Activated naive CD4-positive, alpha-beta T cell treated with anti-CD3 and anti-CD28 coated beads for 36 hours (primary cell): ENCODE data around the gene KCNMA1. TPM values are rescaled to one million over a fixed set of nuclear protein-coding genes. Genes with fewer than 3 reads are reported as not detected.

Source experiments
- CTCF ChIA-PET: fragments of 350-600 bp; sonication (Branson Sonifier 250); formaldehyde crosslinking; loops from one replicate; lab custom pipeline; 2021; ENCODE audit warnings: antibody characterized with exemption; lab: Charles Lee
- DNase-seq: peaks from one replicate; pipeline ENCODE4 v3.0.0-alpha.2; 2020
- H3K27ac Mint-ChIP-seq: one replicate; pipeline ENCODE4 v1.8.0; 2021; ENCODE audit warnings: mild to moderate bottlenecking, mixed read lengths
- H3K27me3 Mint-ChIP-seq: one replicate; pipeline ENCODE4 v1.8.0; 2021; ENCODE audit warnings: low read depth, mixed read lengths
- H3K36me3 Mint-ChIP-seq: one replicate; pipeline ENCODE4 v1.8.0; 2021; ENCODE audit warnings: low read depth, mixed read lengths
- H3K4me1 Mint-ChIP-seq: one replicate; pipeline ENCODE4 v1.8.0; 2021; ENCODE audit warnings: low read depth, mixed read lengths
- H3K4me3 Mint-ChIP-seq: one replicate; pipeline ENCODE4 v1.8.0; 2021; ENCODE audit warnings: mild to moderate bottlenecking, moderate library complexity, mixed read lengths
- H3K9me3 Mint-ChIP-seq: one replicate; pipeline ENCODE4 v1.8.0; 2021; ENCODE audit warnings: mixed read lengths
- intact Hi-C: fragments of 100-400 bp; cut with micrococcal nuclease; formaldehyde crosslinking; loops from one replicate; pipeline ENCODE4 v1.15.1; 2023
- total RNA-seq, 2 experiments: library from RNA; stranded (reverse); gene quantifications; one replicate each; pipeline ENCODE4 v1.2.3, GENCODE V29; 2021

KCNMA1 gene
- total RNA-seq, 2 experiments from 2014 or later, result not detected

DNA sequence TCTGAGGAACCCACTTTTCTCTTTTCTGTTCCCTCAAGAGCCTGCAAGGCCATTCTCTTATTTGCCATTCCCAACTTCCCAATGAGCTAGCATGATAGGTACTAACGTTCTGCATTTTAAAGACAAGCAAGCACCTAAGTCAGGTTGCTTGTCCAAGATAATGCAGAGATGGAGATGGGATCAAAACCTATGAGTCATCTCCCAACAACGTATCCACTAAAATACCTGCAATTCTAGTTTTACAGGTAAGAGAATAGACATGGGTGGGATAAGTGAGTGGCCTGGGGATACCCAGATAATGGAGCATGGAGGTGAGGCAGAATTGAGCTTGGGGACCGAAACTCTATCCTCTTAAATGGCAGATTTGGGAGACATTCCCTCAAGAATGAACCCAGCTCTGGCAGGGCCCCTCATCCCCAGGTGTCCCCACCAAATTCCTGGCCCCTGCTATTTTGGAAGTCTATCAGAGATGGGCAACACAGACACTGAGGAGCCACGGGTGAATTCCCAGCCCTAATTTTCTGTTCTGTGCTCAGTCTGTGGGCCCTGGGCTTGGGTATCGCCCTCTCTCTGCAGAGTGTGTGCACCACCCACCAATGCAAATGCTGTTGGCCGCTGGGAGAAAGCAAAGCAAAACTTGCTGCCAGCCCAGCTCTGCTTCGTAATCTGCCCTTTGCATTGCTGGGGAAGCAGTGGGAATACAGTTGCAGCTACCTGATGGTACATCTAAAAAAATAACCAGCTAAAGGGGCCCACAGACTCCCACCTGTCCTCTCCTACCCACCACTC is 98.3 kb downstream of the KCNMA1 start:
- Mint-ChIP-seq H3K9me3 (peaks cover 4% of the 10 kb centered on the region), H3K4me3 (no peak overlapping the region), H3K27ac (no peak overlapping the region), H3K36me3 (no peaks in the 10 kb centered on the region), H3K27me3 (no peaks in the 10 kb centered on the region), H3K4me1 (no peaks in the 10 kb centered on the region)
- intact Hi-C loops, result no loop called here
- CTCF ChIA-PET, result no interaction called here
- no peak for DNase-seq

DNA sequence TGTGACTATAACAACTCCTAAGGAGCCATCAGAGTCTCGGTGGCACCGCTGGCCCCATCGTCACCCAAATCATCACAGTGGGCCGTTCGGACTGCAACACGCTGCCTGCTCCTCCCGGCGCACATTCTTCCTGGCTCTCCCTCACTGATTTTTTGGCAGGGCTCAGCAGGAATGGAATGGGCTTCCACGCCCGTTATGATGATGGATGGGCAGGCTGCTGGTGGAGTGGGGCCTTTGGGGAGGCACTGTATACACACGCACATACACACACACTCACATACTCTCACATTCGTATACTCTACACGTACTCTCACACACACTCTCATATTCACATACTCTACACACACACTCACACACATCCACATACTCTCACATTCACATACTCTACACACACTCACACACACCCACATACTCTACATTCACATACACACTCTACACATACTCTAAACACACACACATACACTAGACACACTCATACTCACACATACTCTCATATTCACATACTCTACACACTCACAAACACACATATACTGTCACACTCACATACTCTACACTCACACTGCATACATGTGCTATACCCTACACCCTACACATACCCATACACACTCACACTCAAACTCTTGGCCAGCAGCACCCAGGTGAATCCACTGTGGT is 99.8 kb downstream of the KCNMA1 start:
- H3K4me3 Mint-ChIP-seq, result no peak overlapping the region
- H3K36me3 Mint-ChIP-seq, result no peaks in the 10 kb centered on the region
- no peak for DNase-seq
- H3K27me3 Mint-ChIP-seq, result no peaks in the 10 kb centered on the region
- intact Hi-C loops, result no loop called here
- no peaks in the 10 kb centered on the region for H3K4me1 Mint-ChIP-seq
- CTCF ChIA-PET, result no interaction called here
- no peak overlapping the region for H3K27ac Mint-ChIP-seq
- no peaks in the 10 kb centered on the region for H3K9me3 Mint-ChIP-seq

DNA sequence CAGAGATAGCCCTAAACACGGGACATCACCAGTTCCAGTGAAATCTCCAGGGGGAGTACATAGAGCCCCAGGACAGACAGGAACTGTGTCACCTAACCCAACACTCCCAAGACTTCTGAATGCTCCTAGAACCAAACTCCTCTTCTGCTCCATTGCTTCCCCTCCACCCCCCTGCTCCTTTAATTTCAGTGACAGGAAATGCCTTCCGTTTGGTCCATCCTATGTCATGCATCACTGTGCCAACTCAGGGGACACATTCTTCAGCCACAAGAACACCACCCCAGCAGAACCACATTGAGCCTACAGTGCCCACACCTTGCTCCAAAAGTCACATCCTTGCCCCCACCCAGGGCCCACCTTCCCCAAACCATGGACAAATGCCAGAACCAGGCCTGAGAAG is 100.5 kb downstream of the KCNMA1 start:
- DNase-seq, result no peak
- H3K36me3 Mint-ChIP-seq, result no peaks in the 10 kb centered on the region
- H3K27me3 Mint-ChIP-seq, result no peaks in the 10 kb centered on the region
- no peaks in the 10 kb centered on the region for H3K9me3 Mint-ChIP-seq
- H3K4me1 Mint-ChIP-seq, result no peaks in the 10 kb centered on the region
- no peak overlapping the region for H3K4me3 Mint-ChIP-seq
- intact Hi-C loops, result no loop called here
- CTCF ChIA-PET, result no interaction called here
- no peak overlapping the region for H3K27ac Mint-ChIP-seq

DNA sequence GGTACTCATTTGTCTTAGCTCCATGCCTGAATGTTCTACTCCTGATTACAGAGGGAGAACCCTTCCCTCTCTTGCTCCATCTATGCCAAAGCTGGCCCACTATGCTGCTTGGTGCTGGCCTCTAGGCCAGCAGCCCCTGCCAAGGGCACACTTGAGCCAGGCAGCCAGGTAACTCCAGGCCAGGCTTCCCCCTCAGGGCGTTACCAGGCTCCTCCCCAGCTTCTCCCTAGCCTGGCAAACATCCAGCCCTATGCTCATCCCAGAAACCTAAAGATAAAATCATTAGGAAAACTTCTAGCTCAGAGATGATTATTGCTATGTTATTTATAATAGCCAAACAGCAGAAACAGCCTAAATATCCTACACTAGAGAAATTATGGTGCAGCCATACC is 103.7 kb downstream of the KCNMA1 start:
- intact Hi-C loops, result no loop called here
- no peaks in the 10 kb centered on the region for H3K4me1 Mint-ChIP-seq
- CTCF ChIA-PET, result no interaction called here
- no peak overlapping the region for H3K27ac Mint-ChIP-seq
- no peaks in the 10 kb centered on the region for H3K9me3 Mint-ChIP-seq
- no peak overlapping the region for H3K4me3 Mint-ChIP-seq
- peaks cover 2% of the 10 kb centered on the region for H3K27me3 Mint-ChIP-seq
- DNase-seq, result no peak
- H3K36me3 Mint-ChIP-seq, result no peaks in the 10 kb centered on the region

DNA sequence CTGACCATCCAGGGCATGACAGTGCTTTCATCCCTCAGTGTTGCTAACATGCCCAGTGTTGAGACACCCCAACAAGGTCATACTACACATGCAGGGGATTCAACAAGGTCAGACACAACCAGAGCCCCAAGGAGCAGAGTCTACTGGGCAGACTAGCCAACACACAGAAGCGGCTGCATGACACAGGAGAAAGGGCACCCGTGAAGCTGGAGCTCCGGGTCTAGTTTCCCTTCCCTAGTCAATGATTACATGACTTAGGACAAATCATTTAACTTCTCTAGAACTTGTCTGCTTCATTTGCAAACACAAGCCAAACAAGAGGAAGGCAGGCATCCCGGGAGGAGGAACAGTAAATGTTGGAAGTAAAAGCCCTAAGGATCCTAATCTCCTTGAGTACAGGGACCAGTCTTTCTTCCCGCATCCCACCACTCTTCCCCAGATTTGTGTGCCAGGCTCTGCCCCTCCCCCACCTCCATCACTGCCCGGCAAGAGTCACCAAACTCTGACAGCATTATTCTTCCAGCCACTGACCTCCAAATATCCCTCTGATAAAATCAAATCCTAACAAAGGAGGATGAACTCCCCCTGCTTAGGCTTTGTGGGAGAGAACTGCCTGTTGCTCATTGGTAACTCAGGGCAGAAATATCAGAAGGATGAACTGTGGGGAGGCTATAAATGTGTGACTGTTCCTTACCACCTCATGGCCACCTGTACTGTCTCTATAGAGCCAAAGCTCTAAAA is 104.3 kb downstream of the KCNMA1 start:
- CTCF ChIA-PET, result no interaction called here
- Mint-ChIP-seq H3K9me3 (no peaks in the 10 kb centered on the region), H3K4me3 (no peak overlapping the region), H3K36me3 (no peaks in the 10 kb centered on the region), H3K4me1 (no peaks in the 10 kb centered on the region), H3K27ac (no peak overlapping the region), H3K27me3 (peaks cover 2% of the 10 kb centered on the region)
- intact Hi-C loops, result no loop called here
- no peak for DNase-seq

DNA sequence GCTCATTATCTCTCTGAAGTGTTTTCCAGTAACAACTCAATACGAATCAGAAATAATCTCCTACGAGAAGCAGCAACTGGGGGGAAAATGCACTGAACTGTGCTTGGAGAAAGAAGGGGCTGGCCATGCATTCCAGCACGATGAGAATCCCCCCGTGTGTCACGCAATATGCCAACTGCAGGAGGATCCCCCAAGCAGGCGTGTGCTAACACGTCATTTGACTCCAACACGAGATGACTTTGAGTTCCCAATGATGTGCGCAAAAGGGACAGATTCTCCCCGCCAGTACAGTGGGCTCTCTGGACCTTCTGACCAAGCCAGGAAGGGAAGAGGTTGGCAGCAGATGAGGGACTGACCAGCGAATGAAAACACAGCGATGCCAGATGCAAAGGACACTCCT is 105.5 kb downstream of the KCNMA1 start:
- Mint-ChIP-seq H3K9me3 (no peaks in the 10 kb centered on the region), H3K4me3 (no peak overlapping the region), H3K27ac (no peak overlapping the region), H3K36me3 (no peaks in the 10 kb centered on the region), H3K4me1 (no peaks in the 10 kb centered on the region), H3K27me3 (peaks cover 2% of the 10 kb centered on the region)
- intact Hi-C loops, result no loop called here
- CTCF ChIA-PET, result no interaction called here
- no peak for DNase-seq

DNA sequence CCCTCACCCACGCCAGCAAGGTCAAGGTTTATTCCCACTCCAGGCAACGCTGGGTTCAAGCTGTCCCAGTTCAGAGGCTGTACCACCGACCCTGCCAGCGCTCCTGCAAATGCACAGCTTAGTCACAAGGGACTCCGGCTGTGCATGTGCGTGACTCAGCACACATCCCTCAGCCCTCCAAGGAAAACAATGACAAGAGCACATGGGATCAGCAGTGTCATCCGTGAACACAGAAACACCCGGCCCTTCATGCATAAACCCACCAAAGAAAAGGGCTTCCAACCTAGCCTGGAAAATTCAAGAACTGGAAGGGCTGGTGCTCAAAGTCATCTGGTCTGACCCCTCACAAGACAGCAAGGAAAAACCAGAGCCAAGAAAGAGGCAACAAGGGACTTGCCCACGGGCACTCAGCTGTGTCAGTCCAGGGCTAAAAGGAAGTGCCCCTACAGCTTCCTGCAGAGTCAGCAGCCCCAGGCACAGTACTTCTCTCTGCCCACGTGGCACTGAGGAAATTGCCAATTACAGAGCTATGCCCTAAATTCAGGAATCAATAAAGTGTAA is 106.1 kb downstream of the KCNMA1 start:
- peaks cover 6% of the 10 kb centered on the region for H3K27me3 Mint-ChIP-seq
- H3K27ac Mint-ChIP-seq, result no peak overlapping the region
- no peaks in the 10 kb centered on the region for H3K9me3 Mint-ChIP-seq
- intact Hi-C loops, result no loop called here
- CTCF ChIA-PET, result no interaction called here
- no peaks in the 10 kb centered on the region for H3K4me1 Mint-ChIP-seq
- H3K36me3 Mint-ChIP-seq, result no peaks in the 10 kb centered on the region
- no peak for DNase-seq
- H3K4me3 Mint-ChIP-seq, result no peak overlapping the region

DNA sequence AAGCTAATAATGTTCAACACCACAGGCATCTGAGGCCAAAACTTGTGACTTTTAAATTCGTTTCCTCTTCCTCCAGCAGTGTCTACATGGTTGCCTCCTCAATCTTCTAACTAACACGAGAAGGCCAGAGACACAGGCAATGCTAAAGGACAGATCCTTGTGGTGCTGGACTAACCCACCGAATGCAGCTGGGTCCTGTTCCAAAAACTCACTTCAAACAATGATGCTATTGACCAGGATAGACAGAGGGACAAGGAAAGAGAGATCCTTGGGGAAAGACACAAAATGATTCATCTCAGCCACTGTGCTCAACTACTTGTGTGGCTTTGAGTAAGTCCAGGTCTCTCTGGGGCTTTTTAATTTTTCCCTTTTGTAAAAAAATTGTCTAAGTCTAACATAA is 107.6 kb downstream of the KCNMA1 start:
- intact Hi-C loops, result no loop called here
- Mint-ChIP-seq H3K9me3 (no peaks in the 10 kb centered on the region), H3K4me1 (no peaks in the 10 kb centered on the region), H3K27ac (no peak overlapping the region), H3K4me3 (no peak overlapping the region), H3K27me3 (peaks cover 8% of the 10 kb centered on the region), H3K36me3 (no peaks in the 10 kb centered on the region)
- DNase-seq, result no peak
- CTCF ChIA-PET, result interaction anchor here (0.7 to 1.3 kb wide), 2 partner anchors 181 to 1069 kb away, joined by 3 read pairs; no protein-coding TSS in a partner anchor

DNA sequence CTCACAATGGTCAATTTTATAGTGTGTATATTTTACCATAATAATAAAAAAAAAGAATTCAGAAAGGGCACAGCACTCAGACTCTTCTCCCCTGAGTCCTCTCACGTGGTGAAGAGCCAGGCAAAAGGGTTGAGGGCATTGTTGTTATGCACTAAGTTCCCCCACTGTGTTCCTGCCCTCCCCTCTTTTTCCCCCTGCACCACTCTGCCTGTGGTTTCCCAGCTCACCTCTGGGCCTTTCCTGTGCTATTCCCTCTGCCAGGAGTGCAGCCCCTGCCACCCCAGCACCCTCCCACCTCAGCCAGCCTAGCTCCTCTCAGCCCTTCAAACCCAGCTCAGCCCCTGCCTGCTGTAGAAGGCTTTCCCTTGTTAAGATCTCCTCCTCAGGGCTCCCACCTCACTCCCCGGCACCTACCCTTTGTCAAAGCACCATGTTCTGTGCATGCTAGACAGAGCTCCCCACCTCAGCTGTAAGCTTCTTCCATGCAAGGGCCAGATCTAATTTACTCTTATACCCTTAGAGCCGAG is 108.5 kb downstream of the KCNMA1 start:
- no peak overlapping the region for H3K4me3 Mint-ChIP-seq
- CTCF ChIA-PET, result no interaction called here

DNA sequence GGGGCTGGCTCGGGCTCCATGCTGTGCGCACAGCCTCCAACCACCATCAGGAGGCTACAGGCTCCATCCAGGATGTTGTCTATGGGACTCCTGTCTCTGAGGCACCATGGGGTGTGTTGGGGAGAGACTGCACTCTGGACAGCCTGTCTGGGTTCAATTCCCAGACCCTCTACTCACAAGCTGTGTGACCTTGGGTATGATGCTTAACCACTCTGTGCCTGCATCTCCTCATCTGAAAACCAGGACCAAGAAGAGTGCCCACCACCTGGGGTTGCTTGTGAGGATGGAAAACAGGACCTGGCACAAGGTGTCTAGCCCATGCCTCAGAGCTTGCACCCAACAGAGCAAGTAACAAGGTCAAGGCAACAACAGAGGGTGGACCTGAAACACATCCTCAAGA is 109.8 kb downstream of the KCNMA1 start:
- CTCF ChIA-PET, result no interaction called here
- H3K4me1 Mint-ChIP-seq, result no peaks in the 10 kb centered on the region
- intact Hi-C loops, result no loop called here

More for the DNA sequence above, 108.5 kb downstream of the KCNMA1 start:
- intact Hi-C loops, result no loop called here
- no peak overlapping the region for H3K27ac Mint-ChIP-seq
- H3K36me3 Mint-ChIP-seq, result no peaks in the 10 kb centered on the region
- no peaks in the 10 kb centered on the region for H3K9me3 Mint-ChIP-seq
- no peak for DNase-seq
- peaks cover 8% of the 10 kb centered on the region for H3K27me3 Mint-ChIP-seq
- H3K4me1 Mint-ChIP-seq, result no peaks in the 10 kb centered on the region

DNA sequence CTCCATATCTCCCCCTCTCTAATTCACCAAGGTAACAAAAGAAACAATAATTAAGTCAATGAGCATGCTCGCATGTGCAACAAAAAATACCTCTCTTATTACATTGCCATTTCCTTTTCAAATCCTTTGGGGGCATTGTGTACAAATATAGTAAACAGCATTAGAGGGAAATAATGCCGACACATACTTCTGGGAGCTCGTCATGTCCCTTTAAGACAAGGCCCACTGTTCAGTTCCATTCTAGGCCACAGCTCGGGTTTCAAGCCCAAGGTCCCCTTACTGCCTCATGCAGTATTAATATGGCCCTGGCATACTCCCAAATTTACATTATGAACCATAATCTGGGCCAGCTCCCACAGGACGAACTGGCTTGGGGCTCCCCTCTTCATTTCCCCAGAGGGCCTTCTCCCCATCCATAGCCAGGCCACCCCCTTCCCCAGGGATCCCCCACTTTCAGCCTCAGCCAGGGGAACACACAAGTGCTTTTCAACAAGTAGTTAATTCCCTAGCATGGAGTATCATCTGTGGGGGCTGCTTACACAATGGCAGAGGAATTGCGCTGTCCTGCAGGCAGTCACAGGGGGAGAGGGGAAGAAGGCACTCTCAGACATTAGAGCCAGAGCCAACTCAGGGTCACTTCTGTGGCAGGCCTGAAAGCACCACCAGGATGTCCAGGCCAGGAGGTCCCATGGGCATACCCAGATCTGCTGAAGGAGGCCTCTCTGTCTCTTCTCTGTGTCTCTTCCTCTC is 110.6 kb downstream of the KCNMA1 start:
- Mint-ChIP-seq H3K9me3 (no peaks in the 10 kb centered on the region), H3K27me3 (peaks cover 8% of the 10 kb centered on the region), H3K27ac (no peak overlapping the region), H3K4me1 (no peaks in the 10 kb centered on the region), H3K36me3 (no peaks in the 10 kb centered on the region), H3K4me3 (no peak overlapping the region)
- DNase-seq, result no peak
- CTCF ChIA-PET, result no interaction called here
- intact Hi-C loops, result no loop called here

More for the DNA sequence above, 109.8 kb downstream of the KCNMA1 start:
- H3K27me3 Mint-ChIP-seq, result peaks cover 8% of the 10 kb centered on the region
- no peak overlapping the region for H3K4me3 Mint-ChIP-seq
- H3K27ac Mint-ChIP-seq, result no peak overlapping the region
- no peaks in the 10 kb centered on the region for H3K36me3 Mint-ChIP-seq
- no peak for DNase-seq
- no peaks in the 10 kb centered on the region for H3K9me3 Mint-ChIP-seq

DNA sequence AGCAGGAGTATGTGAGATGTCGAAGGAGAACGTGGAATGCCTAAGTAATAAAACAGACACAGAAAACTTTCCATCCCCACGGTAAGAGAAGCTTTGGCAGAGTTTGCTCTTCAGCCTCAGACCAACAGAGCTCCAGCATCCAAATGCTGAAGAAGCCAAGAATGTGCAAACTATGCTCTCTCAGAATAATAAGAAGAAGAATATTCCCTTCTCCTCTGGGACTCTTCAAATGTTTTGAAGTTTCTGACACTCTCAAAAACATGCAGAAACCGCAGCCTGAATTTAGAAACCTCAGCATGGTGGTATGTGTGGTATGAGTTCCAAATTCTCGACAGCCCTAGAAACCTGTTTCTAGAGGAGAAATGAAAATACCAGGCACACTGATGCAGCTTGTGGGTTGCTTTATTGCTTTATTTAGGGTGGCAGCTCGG is 113.3 kb downstream of the KCNMA1 start:
- Mint-ChIP-seq H3K9me3 (no peaks in the 10 kb centered on the region), H3K27me3 (peaks cover 6% of the 10 kb centered on the region), H3K4me1 (no peaks in the 10 kb centered on the region), H3K4me3 (no peak overlapping the region), H3K27ac (no peak overlapping the region), H3K36me3 (no peaks in the 10 kb centered on the region)
- CTCF ChIA-PET, result no interaction called here
- DNase-seq, result no peak
- intact Hi-C loops, result no loop called here
